Measurements from ENCODE around the gene ACBD7.

DNA sequence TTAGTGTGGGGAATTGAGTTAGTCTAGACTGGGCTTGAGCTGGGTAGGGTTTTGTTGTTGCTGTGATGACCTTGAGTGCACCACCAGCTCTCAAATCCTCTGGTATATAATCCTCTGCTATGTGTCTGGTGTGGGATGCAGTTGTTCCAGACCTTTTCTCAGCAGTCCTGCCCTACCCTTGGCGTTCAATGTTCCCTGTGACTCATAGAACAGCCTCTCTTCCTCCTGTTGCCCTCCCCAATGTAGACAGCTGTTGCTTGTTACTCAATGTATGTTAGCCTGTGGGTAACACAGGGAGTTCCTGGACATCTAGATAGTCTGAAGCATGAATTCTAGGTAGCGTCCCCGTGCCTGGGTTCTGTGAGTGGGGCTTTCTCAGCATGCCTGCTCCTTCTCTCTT is 19.8 kb downstream of the ACBD7 start:
- TF ChIP-seq, protein P1, sequence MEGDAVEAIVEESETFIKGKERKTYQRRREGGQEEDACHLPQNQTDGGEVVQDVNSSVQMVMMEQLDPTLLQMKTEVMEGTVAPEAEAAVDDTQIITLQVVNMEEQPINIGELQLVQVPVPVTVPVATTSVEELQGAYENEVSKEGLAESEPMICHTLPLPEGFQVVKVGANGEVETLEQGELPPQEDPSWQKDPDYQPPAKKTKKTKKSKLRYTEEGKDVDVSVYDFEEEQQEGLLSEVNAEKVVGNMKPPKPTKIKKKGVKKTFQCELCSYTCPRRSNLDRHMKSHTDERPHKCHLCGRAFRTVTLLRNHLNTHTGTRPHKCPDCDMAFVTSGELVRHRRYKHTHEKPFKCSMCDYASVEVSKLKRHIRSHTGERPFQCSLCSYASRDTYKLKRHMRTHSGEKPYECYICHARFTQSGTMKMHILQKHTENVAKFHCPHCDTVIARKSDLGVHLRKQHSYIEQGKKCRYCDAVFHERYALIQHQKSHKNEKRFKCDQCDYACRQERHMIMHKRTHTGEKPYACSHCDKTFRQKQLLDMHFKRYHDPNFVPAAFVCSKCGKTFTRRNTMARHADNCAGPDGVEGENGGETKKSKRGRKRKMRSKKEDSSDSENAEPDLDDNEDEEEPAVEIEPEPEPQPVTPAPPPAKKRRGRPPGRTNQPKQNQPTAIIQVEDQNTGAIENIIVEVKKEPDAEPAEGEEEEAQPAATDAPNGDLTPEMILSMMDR (IDR thresholded peaks at IDR 0.05): no peak
- TF ChIP-seq POLR2AphosphoS5 (IDR thresholded peaks at IDR 0.05): no peak
- no peak for TF ChIP-seq POLR2A (IDR thresholded peaks at IDR 0.05)
